K562 (cell line): Measurements from ENCODE around the gene CDC37. TPM values are rescaled to one million over a fixed set of nuclear protein-coding genes. Genes with fewer than 3 reads are reported as not detected.

Source experiments
- ATF7 ChIP-seq: fragments of 450-650 bp; IDR thresholded peaks from 2 replicates; pipeline ENCODE4 v1.7.1; 2014; ENCODE audit warnings: mild to moderate bottlenecking, moderate library complexity
- BHLHE40 ChIP-seq: IDR thresholded peaks from 2 replicates; pipeline ENCODE4 v1.6.1; 2011; ENCODE audit warnings: low read length, improper control_type of control experiment
- CHD1 ChIP-seq: fragments of 200-600 bp; sonication (generic); IDR thresholded peaks from one replicate; pipeline ENCODE4 v1.6.1; 2012; ENCODE audit warnings: mild to moderate bottlenecking, moderate library complexity, low read length, inconsistent platforms
- COPS2 ChIP-seq: fragments of 450-650 bp; conservative IDR thresholded peaks from 2 replicates; pipeline ENCODE4 v1.6.1; 2016; ENCODE audit warnings: mild to moderate bottlenecking, moderate library complexity
- CREB1 ChIP-seq, 2 experiments: sonication (generic) in 1 of 2; formaldehyde crosslinking in 1 of 2; IDR thresholded peaks; 2 replicates each; pipeline versions ENCODE4 v1.6.1 to v1.8.0; 2012 to 2022; ENCODE audit warnings: inconsistent platforms in 1 of 2, mild to moderate bottlenecking in 1 of 2, missing genetic modification reagents in 1 of 2, moderate library complexity in 1 of 2
- CREB3L1 ChIP-seq: fragments of 450-650 bp; IDR thresholded peaks from 2 replicates; pipeline ENCODE4 v1.6.1; 2014; ENCODE audit warnings: low read depth, mild to moderate bottlenecking, moderate library complexity, borderline replicate concordance
- CSDE1 ChIP-seq, 2 experiments: fragments of 450-650 bp; IDR thresholded peaks; 2 replicates each; pipeline ENCODE4 v1.6.1; 2016; ENCODE audit warnings: mild to moderate bottlenecking in 1 of 2
- E2F8 ChIP-seq: fragments of 450-650 bp; IDR thresholded peaks from 2 replicates; pipeline ENCODE4 v1.7.1; 2018; ENCODE audit warnings: mild to moderate bottlenecking, low read depth; ENCODE audit not compliant: partially characterized antibody
- FOS ChIP-seq: IDR thresholded peaks from 3 replicates; pipeline ENCODE4 v1.6.1; 2011; ENCODE audit not compliant: insufficient read length; ENCODE audit errors: extremely low read depth
- GABPB2 ChIP-seq: fragments of 250-450 bp; sonication (Bioruptor Pico); conservative IDR thresholded peaks from 2 replicates; pipeline ENCODE4 v1.5.1; 2021; ENCODE audit warnings: mild to moderate bottlenecking
- L3MBTL2 ChIP-seq: fragments of 450-650 bp; IDR thresholded peaks from 2 replicates; pipeline ENCODE4 v1.6.1; 2016; ENCODE audit warnings: mild to moderate bottlenecking, moderate library complexity
- MBD1 ChIP-seq: fragments of 250-450 bp; sonication (Bioruptor Pico); IDR thresholded peaks from 2 replicates; pipeline ENCODE4 v1.8.0; 2022; ENCODE audit warnings: inconsistent platforms
- SLC30A9 ChIP-seq: fragments of 250-450 bp; sonication (Bioruptor Pico); IDR thresholded peaks from 2 replicates; pipeline ENCODE4 v1.8.0; 2022; ENCODE audit warnings: mild to moderate bottlenecking, moderate library complexity
- SRF ChIP-seq, 2 experiments: fragments of 250-450, 450-650 bp in 1 of 2; sonication (Bioruptor Pico) in 1 of 2; sonication (generic) in 1 of 2; formaldehyde crosslinking; IDR thresholded peaks; 2 replicates each; pipeline versions ENCODE4 v1.5.0 to v1.5.1; 2020 to 2022; ENCODE audit warnings: mild to moderate bottlenecking in 1 of 2, missing genetic modification reagents in 1 of 2
- STAT6 ChIP-seq: sonication (generic); formaldehyde crosslinking; IDR thresholded peaks from 2 replicates; pipeline ENCODE4 v1.8.1; 2023; ENCODE audit warnings: mild to moderate bottlenecking, missing genetic modification reagents
- TOE1 ChIP-seq, 2 experiments: fragments of 450-650 bp in 1 of 2; sonication (generic) in 1 of 2; formaldehyde crosslinking in 1 of 2; IDR thresholded peaks; 2 replicates each; pipeline versions ENCODE4 v1.7.1 to v1.8.0; 2016 to 2022; ENCODE audit warnings: borderline replicate concordance in 2 of 2, mild to moderate bottlenecking in 2 of 2, antibody characterized with exemption in 1 of 2, inconsistent platforms in 1 of 2, low read depth in 1 of 2, missing genetic modification reagents in 1 of 2, moderate library complexity in 1 of 2
- ZNF197 ChIP-seq: fragments of 200-800 bp; sonication (Bioruptor generic); IDR thresholded peaks from 2 replicates; pipeline ENCODE4 v1.6.1; 2016; ENCODE audit warnings: low read depth, missing genetic modification characterization, missing compliant biosample characterization
- ZNF282 ChIP-seq: sonication (generic); formaldehyde crosslinking; IDR thresholded peaks from 2 replicates; pipeline ENCODE4 v1.8.1; 2023; ENCODE audit warnings: missing genetic modification reagents
- polyA plus RNA-seq, 8 experiments: library from polyadenylated mRNA; depleted of rRNA in 4 of 8; stranded (reverse) in 5 of 8; unstranded in 3 of 8; fragments of >200 nt; fragmentation: Nextera tagmentation in 2 of 8; fragmentation: Illumina TruSeq in 1 of 8; extraction: Ambion mirVana in 2 of 8; extraction: Trizol in 1 of 8; gene quantifications; 2 replicates each; pipeline versions ENCODE4 v1.2.1 to v1.2.3, GENCODE V29; 2011 to 2014; ENCODE audit warnings: inconsistent platforms in 1 of 8, missing spikeins in 1 of 8
- total RNA-seq, 7 experiments: library from RNA; depleted of rRNA in 6 of 7; stranded (reverse); fragments of >200 nt in 6 of 7; fragmentation: Illumina TruSeq in 2 of 7; extraction: Trizol in 2 of 7; gene quantifications; 2 replicates each; pipeline versions ENCODE4 v1.2.1 to v1.2.3, GENCODE V29; 2011 to 2021; ENCODE audit warnings: low replicate concordance in 1 of 7

Gene CDC37
- total and polyA plus RNA-seq, 9 of the 15 experiments (the other 6 are each of a cell fraction or from before 2014, with no cell fraction given) = 6.6 to 538 (median 227) TPM

GRCh38 chr19:10380313-10381102 is 22.8 kb downstream of the CDC37 start, which contains the start of gene TYK2 (continued):
- TF ChIP-seq CHD1 (peak; percentile 51), CREB1 (IDR thresholded peaks at IDR 0.05) (peak; percentile 93), CREB1 (CRISPR knock-in tag; IDR thresholded peaks at IDR 0.05) (peak; percentile 97), SRF (CRISPR knock-in tag; IDR thresholded peaks at IDR 0.05) (peak in 1 of 2 experiments; percentile 43; a peak in 1 of 4 replicates), SLC30A9 (CRISPR knock-in tag) (no peak), STAT6 (no peak), CSDE1 (IDR thresholded peaks at IDR 0.05) (no peak), E2F8 (peak; percentile 88), BHLHE40 (no peak), ATF7 (peak; percentile 88), MBD1 (no peak), TOE1 (IDR thresholded peaks at IDR 0.05; ENCODE audit: borderline replicate concordance) (no peak; the same call in 1 of the 2 replicates), TOE1 (CRISPR knock-in tag; IDR thresholded peaks at IDR 0.05; ENCODE audit: borderline replicate concordance, low read depth) (no peak), L3MBTL2 (peak; percentile 91), COPS2 (no peak), ZNF282 (CRISPR knock-in tag) (no peak), GABPB2 (no peak), FOS (peak; percentile 98), CREB3L1 (peak; percentile 82; the same call in 1 of the 2 replicates), ZNF197 (no peak)
